HUDEP-2 (cell line): ENCODE data around the gene MOK.

Experiments used
- DNase-seq, 76 experiments: peaks; one replicate each; lab custom pipeline; 2025; ENCODE audit not compliant: unreplicated experiment in 76 of 76; lab: John Stamatoyannopoulos, UW

Gene MOK

GRCh38 chr14:102288139-102288538 lies 16.8 kb downstream of the MOK start:
- no peak for DNase-seq

DNA sequence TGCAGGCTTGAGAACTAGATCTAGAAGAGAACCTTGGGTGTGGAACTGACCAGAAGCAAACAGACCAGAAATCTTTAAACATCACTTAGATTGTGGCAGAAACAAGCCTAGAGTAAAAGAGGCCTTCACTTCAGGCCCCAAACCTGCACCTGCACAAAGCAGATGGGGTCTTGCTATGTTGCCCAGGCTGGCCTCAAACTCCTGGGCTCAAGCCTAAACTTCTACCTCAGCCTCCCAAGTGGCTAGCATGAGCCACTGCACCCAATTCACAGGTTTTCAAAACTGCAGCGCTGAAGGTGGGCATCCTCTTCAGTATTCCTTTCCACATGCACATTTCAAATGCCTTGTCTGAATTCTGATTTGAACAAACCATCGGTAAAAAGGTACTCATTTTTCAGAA lies 19.9 kb downstream of the MOK start:
- DNase-seq = no peak

DNA sequence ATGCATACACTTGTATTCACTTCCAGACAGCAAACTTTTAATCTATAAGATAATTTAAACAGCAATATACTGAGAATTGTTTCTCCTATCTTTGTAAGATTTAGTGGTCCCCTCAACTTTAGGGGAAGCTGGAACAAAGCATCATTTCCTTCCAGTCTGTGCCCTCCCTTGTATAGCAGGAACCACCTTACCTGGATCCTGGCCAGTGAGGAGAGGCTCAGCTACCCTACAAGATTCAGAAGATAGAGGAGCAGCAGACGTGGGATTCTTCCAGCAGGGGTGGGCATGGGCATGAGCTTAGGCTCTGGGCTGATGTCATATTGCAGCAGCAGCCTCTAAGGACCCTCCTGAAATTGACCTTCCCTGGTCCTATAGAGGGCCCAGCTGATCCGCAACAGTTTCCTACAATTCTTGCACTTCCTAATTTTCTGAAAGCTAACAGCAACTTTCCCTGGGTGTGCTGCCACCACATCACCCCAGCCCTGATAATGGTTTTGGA lies 21.3 kb downstream of the MOK start:
- DNase-seq = no peak

DNA sequence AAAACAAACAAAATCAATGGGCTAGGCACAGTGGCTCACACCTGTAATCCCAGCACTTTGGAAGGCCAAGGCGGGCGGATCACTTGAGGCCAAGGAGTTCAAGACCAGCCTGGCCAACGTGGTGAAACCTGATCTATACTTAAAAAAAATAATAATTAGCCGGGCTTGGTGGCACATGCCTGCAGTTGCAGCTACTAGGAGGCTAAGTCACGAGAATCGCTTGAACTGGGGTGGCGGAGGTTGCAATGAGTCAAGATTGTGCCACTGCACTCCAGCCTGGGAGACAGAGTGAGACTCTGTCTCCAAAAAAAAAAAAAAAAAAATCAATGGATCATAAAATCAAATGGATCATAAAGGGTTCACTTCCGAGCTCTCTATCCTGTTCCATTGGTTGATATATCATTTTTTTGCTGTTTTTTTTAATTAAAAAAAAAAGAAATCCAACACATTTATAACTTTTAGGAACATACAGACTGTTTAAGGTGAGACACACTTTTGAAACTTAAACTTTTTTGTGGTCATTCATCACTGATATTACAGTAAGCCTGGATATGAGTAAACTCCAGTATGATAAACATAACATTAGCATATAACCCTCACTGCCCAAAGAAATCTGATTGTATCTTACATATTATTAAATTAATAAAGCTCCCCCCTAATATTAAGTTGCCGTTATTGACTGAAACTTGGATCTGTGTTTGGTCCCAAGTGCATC lies 22.1 kb downstream of the MOK start:
- DNase-seq = no peak

DNA sequence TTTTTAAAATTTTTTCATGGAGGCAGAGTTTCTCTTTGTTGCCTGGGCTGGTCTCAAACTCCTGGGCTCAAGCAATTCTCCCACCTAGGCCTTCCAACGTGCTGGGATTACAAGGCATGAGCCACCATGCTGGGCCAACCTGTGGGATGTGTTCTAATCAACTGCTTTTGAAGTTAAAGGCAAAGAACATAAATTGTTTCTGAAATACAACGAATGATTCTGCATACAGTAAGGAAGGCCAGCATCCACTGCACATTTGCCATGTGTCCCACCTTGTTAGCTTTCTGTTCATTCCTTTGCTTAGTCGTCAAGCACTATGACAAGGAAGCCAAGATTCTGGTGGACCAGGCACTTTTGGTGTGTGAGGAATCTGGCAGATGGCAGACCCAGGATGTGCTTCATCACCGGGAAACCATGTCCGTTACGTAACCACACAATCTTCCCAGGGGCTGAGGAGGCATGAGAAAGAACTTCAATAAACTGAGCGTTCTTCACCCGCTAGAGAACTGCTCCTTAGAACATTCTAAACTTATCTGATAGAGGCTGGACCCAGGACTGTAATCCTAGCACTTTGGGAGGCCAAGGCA lies 24.5 kb downstream of the MOK start:
- DNase-seq = no peak

- DNase-seq = no peak
Measured at GRCh38 chr14:102279688-102280348, 25.1 kb downstream of the MOK start.

GRCh38 chr14:102279282-102279681 lies 25.7 kb downstream of the MOK start:
- DNase-seq = no peak

GRCh38 chr14:102278631-102278935 lies 26.4 kb downstream of the MOK start:
- no peak for DNase-seq

GRCh38 chr14:102277874-102278630 lies 26.9 kb downstream of the MOK start:
- no peak for DNase-seq

- no peak for DNase-seq
Measured at GRCh38 chr14:102275866-102276265, 29.1 kb downstream of the MOK start.

DNA sequence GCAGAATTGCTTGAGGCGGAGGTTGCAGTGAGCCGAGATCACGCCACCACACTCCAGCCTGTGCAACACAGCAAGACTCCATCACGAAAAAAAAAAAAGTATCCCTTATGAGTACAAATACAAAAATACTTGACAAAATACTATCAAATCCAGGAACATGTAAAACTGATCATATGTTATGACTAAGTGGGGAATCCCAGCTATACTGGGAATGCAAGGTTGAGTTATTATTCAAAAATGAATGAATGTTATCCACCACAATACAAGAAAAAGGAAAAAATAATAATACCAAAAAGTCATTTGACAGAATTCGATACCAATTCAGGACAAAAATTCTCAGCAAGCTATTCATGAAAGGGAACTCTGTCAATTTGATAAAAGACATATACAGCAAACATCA lies 32.6 kb downstream of the MOK start:
- no peak for DNase-seq

DNA sequence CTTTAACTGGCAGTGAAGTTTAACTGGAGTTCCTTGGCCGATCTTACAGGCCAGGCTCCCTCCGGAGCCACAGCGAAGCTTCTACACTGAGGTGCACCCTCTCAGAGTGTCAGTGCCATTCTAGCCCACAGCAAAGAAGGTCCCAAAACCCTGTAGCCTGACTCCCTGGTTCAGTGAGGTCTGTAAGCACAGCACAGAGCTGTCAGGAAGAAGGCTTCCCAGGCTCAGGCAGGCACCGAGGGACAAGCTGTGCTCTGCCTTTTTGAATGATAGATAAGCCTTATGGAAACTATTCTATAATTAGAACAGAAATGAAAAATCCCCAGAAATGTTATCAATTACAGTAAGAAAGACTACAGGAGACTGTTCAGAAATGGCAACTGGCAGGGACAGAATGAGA lies 40.2 kb downstream of the MOK start:
- no peak for DNase-seq

- no peak for DNase-seq
Measured at GRCh38 chr14:102264355-102264754, 40.6 kb downstream of the MOK start.

DNA sequence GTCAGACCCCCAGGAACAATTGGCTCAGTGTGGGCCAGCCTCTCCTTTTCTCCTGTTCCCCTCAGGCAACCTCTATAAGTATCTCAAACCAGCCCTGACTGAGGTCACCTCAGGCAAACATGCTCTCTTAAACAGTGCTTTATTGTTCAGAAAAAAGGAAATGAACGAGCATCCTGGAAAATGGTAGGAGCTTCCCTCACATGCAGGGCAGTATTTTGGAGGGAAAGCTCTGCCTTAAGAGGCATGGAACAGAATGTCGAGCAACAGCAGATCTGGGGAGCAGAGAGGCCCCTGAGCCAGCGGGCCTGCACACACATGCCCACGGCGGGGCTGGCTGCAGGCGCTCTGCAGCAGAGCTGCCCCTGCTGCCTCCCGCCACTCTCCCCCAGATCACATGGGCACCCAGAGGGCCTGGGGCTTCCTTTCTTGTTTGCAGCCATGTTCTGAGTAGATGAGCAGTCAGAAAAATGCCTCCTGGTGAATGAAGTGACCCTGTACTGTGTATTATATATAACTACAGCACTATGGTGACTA lies 42.0 kb downstream of the MOK start:
- DNase-seq = no peak

DNA sequence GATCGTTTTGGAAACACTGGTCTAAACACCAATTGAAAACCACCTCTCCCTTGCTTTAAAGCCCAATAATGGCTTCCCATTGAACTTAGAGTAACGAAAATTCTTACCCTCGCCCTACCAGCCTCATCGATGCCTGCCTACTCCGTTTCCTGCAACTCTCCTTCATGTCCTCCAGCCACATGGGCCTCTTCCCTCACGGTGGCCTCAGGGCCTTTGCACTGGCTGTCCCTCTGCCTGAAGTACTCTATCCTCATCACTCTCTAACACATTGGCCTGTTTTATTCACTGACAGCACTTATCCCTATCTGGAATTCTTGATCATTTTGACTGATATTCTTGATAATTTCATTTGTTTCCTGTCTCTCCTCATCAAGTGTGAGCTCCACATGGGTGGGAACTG lies 46.8 kb downstream of the MOK start:
- no peak for DNase-seq

DNA sequence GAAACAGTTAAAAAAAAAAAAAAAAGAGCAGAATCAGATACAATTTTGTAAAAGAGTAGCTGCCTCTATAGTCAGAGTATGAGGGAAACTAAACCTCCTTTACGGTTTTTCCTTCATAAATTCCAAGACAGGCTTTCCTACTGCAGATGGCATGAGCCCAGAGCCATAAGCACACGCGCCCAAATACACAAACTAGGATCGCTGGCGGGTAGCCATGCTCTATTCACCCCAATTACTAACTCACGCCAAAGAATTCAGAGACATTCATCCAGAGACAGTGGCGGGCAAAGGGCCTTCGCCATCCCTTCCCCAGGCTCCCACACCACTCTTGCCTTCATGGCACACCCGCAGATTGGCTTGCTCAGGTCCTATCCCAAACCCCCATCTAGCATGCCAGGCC lies 48.2 kb downstream of the MOK start:
- no peak for DNase-seq

GRCh38 chr14:102255401-102256190 lies 49.4 kb downstream of the MOK start:
- DNase-seq = no peak

DNA sequence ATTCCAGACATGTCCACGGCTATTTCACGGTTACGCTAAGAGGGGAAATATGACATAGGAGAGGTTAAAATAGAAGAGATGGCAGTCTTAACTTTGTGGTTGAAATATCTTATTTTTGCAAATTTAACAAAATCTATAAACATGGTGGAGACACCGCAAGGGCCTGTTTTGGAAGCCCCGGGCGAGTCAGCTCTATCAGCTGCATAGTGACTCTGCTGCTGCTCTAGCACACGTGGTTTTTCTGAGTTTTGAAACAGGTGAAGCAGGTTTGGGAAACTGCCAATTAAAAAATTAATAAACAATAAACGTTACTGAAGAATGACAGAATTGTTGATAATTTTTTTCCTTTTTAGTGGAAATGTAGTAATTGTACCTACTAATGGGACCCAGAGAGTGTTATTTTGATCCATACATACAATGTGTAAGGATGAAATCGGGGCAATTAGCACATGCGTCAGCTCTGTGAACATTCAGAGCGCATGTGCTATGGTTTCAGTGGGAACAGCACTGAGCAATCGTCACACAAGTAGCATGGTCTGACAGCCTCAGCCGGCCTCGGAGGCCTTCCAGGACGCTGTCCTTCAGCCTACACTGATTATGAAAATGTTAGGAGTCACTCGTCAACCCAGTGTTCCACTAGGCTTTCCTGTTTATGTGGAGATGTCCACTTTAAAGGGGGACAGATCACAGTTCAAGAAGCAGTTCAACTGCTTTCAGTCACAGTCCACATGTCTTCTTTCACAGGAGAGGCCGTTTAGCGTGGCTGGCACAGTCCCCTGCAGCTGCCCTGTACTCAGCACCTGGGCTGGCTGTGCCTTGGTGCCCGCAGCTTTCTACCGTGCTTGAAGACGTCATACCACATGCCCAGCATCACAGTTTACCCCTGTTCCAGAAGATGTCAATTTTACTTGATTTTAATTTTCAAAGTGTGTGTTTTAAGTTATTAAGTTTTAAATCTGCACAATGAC lies 51.8 kb downstream of the MOK start:
- no peak for DNase-seq

DNA sequence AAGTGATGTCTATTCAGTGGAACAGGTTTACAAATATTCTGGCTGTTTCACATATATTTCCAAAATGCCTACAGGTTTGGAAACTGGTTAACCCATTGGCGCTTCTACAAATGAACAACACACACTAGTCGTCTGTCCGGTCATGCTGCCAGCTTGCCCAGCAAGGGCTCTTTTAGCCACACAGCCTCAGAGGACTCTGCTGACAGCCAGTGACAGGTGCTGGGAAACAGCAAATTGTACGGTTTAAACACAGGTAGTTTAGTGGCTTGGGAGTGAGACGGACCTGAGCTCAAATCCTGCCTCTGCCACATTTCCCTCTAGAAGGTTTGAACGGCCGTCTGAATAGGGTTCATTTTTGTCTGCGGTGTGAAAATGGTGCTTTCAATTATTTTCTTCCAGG lies 53.8 kb downstream of the MOK start:
- DNase-seq = no peak
